Islet of Langerhans (tissue), 1 donor: ENCODE measurements around the gene KCNIP4.

ENCODE experiments used
- FAIRE-seq: peaks from one replicate; lab custom pipeline; 2011; peaks lifted over from hg19 to GRCh38; lab: Jason Lieb, UNC

KCNIP4 gene

GRCh38 chr4:20723019-20723418, 1225.6 kb downstream of the KCNIP4 start:
- FAIRE-seq, result no peak

DNA sequence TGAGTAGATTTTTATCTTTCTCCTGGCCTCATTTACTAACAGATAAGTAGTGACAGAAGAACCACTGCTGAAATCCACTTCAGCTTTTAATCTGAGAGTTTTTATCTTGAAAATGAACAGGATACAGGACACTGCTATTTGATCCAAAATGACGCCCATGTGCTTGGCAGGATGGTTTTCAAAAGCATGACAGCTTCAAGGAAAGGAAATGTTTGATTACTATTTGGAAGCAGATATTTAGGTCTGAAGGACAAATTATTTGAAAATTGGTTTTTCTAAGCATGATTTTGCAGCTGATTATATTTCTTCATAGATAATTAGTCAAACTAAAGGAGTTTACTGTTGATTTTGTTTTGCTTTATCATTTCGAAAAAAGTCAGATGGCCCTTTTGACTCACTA, 1237.2 kb downstream of the KCNIP4 start:
- no peak for FAIRE-seq

DNA sequence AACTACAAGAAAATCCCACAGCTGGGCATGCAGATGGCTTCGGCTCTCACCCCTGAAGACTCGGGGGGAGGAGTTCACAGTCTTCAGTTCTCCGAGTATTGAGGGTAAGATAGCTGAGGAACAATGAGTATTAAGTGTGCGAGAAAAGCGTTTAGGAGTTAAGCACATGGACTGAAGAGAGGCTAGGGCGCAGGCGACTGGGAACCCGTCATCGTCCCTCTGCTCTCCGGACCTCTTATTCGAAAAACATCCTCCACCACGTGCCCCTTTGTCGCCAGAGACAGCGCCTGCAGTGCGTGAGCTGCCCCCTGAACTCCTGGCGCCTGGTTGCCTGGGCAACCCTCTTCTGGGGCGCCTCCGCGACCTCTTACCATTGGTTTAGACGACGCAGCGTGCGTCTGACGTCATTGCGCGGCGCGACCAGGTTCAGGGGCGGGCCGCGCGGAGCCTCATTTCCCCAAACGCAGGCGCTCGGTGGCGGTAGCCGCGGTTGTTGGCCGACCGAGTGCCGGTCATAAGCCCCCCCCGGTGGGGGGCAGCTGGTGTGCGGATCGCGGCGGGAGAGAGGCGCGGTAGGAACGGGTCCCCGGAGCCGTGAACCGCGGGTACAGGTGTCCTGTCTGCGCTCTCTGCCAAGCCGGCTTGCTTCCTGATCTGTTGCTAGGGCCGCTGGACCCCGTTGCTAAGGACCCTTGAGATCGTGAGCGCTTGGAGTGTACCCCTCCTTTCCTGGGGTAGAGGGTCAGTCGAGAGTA, 1248.4 kb downstream of the KCNIP4 start, which contains the start of gene PACRGL:
Gene PACRGL (plus strand): TSS at position 452 of the 755 bp plus-strand sequence. CDS start 4,024 bp downstream, outside the sequence.
- peak; percentile 78 for FAIRE-seq

DNA sequence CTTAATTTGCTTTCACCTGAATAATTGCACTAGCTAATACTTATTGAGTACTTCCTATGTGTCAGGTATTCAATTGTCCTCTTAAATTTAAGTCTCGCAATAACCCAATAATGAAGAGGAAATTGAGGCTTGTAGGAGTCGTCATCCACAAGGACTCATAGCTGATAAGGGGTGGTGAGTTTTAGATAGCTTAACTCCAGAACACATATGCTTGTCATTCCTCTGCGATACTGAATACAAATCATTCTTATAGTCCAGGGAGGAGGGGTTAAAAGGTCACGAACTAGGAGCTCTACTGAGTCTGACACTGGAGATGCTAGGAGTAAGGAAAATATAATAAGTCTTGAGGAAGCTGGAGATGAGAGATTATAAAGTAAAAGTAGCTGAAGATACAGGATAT, 1249.8 kb downstream of the KCNIP4 start:
- no peak for FAIRE-seq

DNA sequence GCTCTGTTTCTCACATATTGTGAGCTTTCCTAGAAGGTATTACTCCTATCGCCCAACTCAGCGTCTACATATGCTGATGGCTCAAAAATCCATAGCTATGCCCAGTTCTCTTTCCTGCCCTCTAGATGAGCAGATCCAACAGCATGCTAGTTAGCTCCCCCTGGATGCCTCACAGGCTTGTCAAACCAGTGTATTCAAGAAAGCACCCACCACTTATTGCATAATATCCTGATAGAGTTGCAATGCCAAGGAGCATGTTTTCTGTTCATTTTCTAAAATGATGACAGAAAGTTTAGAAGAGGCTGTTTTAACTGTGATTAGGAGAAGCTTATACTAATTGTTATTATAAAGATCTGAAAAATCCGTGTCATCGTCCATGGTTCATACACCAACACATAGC, 1250.2 kb downstream of the KCNIP4 start:
- no peak for FAIRE-seq

- FAIRE-seq, result no peak
Observed at GRCh38 chr4:20696815-20697214, 1251.8 kb downstream of the KCNIP4 start.

DNA sequence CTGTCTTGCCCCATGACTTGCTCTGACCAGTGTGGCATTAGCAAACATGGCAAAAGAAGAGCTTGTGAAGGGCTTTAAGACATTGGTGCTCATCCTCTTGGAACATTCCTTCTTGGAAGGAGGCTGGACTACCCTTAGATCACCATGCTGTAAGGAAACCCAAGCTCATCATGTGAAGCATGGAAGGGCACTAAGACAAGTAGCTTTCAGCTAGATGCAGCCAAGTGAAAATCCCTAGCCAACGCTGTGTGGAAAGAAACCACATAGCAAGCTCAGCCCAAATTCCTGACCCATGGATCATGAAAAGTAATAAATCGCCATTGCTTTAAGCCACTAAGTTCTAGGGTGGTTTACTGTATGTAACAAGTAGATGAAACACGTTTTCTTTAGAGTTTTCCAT, 1260.7 kb downstream of the KCNIP4 start:
- no peak for FAIRE-seq

DNA sequence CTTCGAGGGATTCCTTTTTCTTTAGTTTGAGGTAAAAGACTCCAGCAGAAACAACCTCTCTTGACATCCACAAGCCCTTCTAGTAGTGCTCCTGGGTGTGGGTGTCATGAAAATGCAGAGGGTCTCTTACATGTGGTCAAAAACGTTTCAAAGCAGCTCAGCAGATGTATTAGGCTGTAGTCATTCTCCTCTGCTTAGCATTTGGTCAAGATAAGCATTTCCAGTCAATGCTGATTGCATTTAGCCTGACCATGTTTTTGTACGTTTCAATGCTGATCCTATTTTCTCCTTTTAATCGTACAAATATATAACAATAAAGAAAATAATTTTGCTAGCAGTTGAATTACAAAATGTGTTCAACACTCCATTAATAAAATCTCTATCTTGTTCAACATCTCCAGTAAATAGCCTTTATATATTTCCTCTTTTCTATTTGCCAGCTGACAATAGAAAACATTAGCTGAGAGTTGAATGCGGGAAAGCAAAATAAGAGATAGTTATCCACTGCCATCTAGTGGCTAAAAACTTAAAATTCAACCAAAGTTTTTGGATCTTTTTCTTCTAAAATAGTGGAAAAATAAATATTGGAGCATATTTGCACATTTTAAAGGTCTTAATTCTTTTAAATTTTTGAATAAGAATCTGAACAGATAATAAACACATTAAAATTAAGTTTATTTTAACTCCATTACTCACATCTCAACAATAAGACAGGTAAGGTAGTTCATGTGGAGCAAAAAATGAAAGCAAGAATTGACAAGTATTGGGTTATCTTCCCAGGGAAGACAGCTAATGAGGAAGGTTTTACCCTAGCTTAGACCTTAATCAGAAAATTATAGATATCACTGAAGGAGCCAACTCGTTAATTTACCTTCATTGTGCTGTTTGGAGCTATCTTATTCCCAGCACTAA, 1263.5 kb downstream of the KCNIP4 start:
- FAIRE-seq, result peak; percentile 98

- FAIRE-seq, result no peak
Observed at GRCh38 chr4:20683766-20684165, 1264.8 kb downstream of the KCNIP4 start.

DNA sequence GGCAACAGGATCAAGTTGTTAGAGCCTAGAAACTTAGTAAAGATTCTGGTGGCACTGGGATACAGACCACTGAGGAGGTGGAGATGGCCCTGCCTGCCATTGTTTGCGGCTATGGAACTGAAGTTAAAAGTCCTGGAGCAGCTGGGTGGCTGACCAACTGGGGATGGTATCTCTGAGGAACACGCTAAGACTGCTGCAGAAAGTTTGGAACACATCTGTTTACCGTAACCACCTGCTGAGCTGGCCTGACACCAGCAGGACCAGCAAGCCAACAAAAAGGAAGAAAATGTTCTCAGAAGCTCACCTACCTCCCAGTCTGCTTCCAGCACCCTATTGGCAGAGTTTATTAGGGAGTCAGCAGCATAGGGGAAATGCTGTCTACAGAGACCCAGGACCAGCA, 1265.7 kb downstream of the KCNIP4 start:
- FAIRE-seq, result no peak

DNA sequence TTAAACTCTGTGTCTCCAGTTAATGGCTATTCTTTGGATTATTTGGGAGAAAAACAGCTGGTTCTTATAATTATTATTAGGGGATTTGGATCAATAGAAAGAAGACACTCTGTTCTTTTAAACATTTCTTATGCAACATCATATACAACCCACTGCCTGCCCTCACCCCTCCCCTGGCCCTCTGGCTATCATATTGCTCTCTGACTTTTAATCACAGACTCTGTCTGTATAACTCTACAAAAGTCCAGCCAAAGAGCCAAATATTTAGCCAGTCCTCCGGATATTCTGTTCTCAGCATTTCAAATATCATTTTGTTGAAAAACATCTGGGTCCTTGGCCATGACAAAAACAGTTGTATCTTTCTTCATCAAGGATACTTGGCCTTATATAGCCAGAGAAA, 1267.3 kb downstream of the KCNIP4 start:
- no peak for FAIRE-seq

- FAIRE-seq, result no peak
Observed at GRCh38 chr4:20680736-20681135, 1267.8 kb downstream of the KCNIP4 start.

- FAIRE-seq, result no peak
Observed at GRCh38 chr4:20679951-20680350, 1268.6 kb downstream of the KCNIP4 start.
